Esophagus muscularis mucosa (tissue), 4 donors: ENCODE data around the gene MX1.

ENCODE experiments used
- CTCF ChIP-seq, 3 experiments: fragments of 200-600 bp in 2 of 3; fragments of 450-650 bp in 1 of 3; sonication (generic) in 2 of 3; IDR thresholded peaks; one replicate each; pipeline ENCODE4 v1.5.1; 2017 to 2019; ENCODE audit warnings: antibody characterized with exemption in 3 of 3, mild to moderate bottlenecking in 2 of 3, moderate library complexity in 1 of 3
- EP300 ChIP-seq: sonication (generic); formaldehyde crosslinking; IDR thresholded peaks from one replicate; pipeline ENCODE4 v1.6.1; 2017; ENCODE audit warnings: antibody characterized with exemption
- POLR2A ChIP-seq: fragments of 450-650 bp; IDR thresholded peaks from one replicate; pipeline ENCODE4 v1.6.1; 2017; ENCODE audit warnings: antibody characterized with exemption, moderate library complexity, mild to moderate bottlenecking, low read depth
- POLR2AphosphoS5 ChIP-seq, 2 donors: sonication (generic); formaldehyde crosslinking; IDR thresholded peaks; one replicate each; pipeline ENCODE4 v1.6.1; 2017; ENCODE audit warnings: antibody characterized with exemption in 2 of 2

GRCh38 chr21:41466024-41466820, 40.2 kb downstream of the MX1 start:
- no peak for TF ChIP-seq CTCF (IDR thresholded peaks at IDR 0.05)
- TF ChIP-seq POLR2A, result no peak
- TF ChIP-seq EP300, result no peak
- no peak for TF ChIP-seq POLR2AphosphoS5 (IDR thresholded peaks at IDR 0.05)
